RWPE2 (cell line): ENCODE results near the gene NAPB.

ENCODE experiments used
- ATAC-seq: fragments of 200-7000 bp; cut with Tn5 transposase; 3 replicates; pipeline ENCODE4 v1.9.1; 2021; ENCODE audit warnings: low read depth
- DNase-seq: peaks from one replicate; pipeline ENCODE4 v3.0.0-alpha.2; 2020; ENCODE audit warnings: low spot score
- H3K27ac ChIP-seq: fragments of 450-650 bp; 2 replicates; pipeline ENCODE4 v1.5.1; 2017; ENCODE audit warnings: mild to moderate bottlenecking; ENCODE audit not compliant: poor library complexity, severe bottlenecking
- H3K27me3 ChIP-seq: fragments of 250-450 bp; sonication (Bioruptor Pico); 2 replicates; pipeline ENCODE4 v1.5.1; 2021; ENCODE audit warnings: mild to moderate bottlenecking, moderate library complexity; ENCODE audit not compliant: insufficient read depth, poor library complexity, severe bottlenecking
- H3K36me3 ChIP-seq: fragments of 250-450 bp; sonication (Bioruptor Pico); 2 replicates; pipeline ENCODE4 v1.5.1; 2020; ENCODE audit warnings: low read depth, mild to moderate bottlenecking, moderate library complexity
- H3K4me1 ChIP-seq: fragments of 250-450 bp; sonication (Bioruptor Pico); 2 replicates; pipeline ENCODE4 v1.5.1; 2021; ENCODE audit warnings: mild to moderate bottlenecking, moderate library complexity; ENCODE audit not compliant: insufficient read depth, poor library complexity, severe bottlenecking
- H3K4me3 ChIP-seq: fragments of 250-450 bp; sonication (Bioruptor Pico); 2 replicates; pipeline ENCODE4 v1.5.1; 2021; ENCODE audit warnings: mild to moderate bottlenecking, moderate library complexity; ENCODE audit not compliant: severe bottlenecking
- H3K9me3 ChIP-seq: fragments of 250-450 bp; sonication (Bioruptor Pico); 2 replicates; pipeline ENCODE4 v1.5.1; 2021; ENCODE audit warnings: mild to moderate bottlenecking, moderate library complexity; ENCODE audit not compliant: severe bottlenecking
- CTCF ChIP-seq: fragments of 450-650 bp; IDR thresholded peaks from one replicate; pipeline ENCODE4 v1.5.1; 2017; ENCODE audit warnings: mild to moderate bottlenecking, moderate library complexity; ENCODE audit not compliant: poor library complexity, severe bottlenecking

The NAPB gene

GRCh38 chr20:23344336-23344735, 77.0 kb downstream of the NAPB start:
- ATAC-seq, result no peak
- H3K4me1 ChIP-seq, result peaks cover 5% of the 10 kb centered on the region
- no peak for TF ChIP-seq CTCF
- H3K9me3 ChIP-seq, result no peaks in the 10 kb centered on the region
- no peaks in the 10 kb centered on the region for H3K36me3 ChIP-seq
- H3K27ac ChIP-seq, result no peak overlapping the region
- no peaks in the 10 kb centered on the region for H3K27me3 ChIP-seq
- no peak for DNase-seq
- H3K4me3 ChIP-seq, result no peak overlapping the region

- no peak for ATAC-seq
- TF ChIP-seq CTCF, result no peak
- DNase-seq, result no peak
- H3K9me3 ChIP-seq, result no peaks in the 10 kb centered on the region
- H3K4me3 ChIP-seq, result no peak overlapping the region
- H3K4me1 ChIP-seq, result no peaks in the 10 kb centered on the region
- no peaks in the 10 kb centered on the region for H3K36me3 ChIP-seq
- no peak overlapping the region for H3K27ac ChIP-seq
- H3K27me3 ChIP-seq, result no peaks in the 10 kb centered on the region
Measured at GRCh38 chr20:23343590-23343989, 77.7 kb downstream of the NAPB start.

- Histone ChIP-seq H3K27me3 (no peaks in the 10 kb centered on the region), H3K27ac (no peak overlapping the region), H3K4me1 (no peaks in the 10 kb centered on the region), H3K9me3 (no peaks in the 10 kb centered on the region), H3K36me3 (no peaks in the 10 kb centered on the region), H3K4me3 (no peak overlapping the region)
- DNase-seq (no peak), ATAC-seq (no peak)
- no peak for TF ChIP-seq CTCF
Measured at GRCh38 chr20:23341073-23341472, 80.2 kb downstream of the NAPB start.

- TF ChIP-seq CTCF, result peak; percentile 88
- Histone ChIP-seq H3K9me3 (no peaks in the 10 kb centered on the region), H3K27ac (no peak overlapping the region), H3K4me1 (no peaks in the 10 kb centered on the region), H3K4me3 (no peak overlapping the region), H3K27me3 (no peaks in the 10 kb centered on the region), H3K36me3 (no peaks in the 10 kb centered on the region)
- ATAC-seq, result peak; percentile 89
- no peak for DNase-seq
Measured at GRCh38 chr20:23340524-23340923, 80.8 kb downstream of the NAPB start.

- H3K27ac ChIP-seq, result no peak overlapping the region
- DNase-seq (no peak), ATAC-seq (no peak; the same call in 2 of the 3 replicates)
- H3K36me3 ChIP-seq, result no peaks in the 10 kb centered on the region
- no peaks in the 10 kb centered on the region for H3K9me3 ChIP-seq
- H3K4me1 ChIP-seq, result no peaks in the 10 kb centered on the region
- TF ChIP-seq CTCF, result no peak
- no peaks in the 10 kb centered on the region for H3K27me3 ChIP-seq
- no peak overlapping the region for H3K4me3 ChIP-seq
Measured at GRCh38 chr20:23339986-23340385, 81.3 kb downstream of the NAPB start.
